ENCODE measurements around the gene ART5. TPM values are rescaled to one million over a fixed set of nuclear protein-coding genes. Genes with fewer than 3 reads are reported as not detected.

Gene ART5
- total RNA-seq, 1 experiment from 2014 or later, result 4.5 TPM

- TF ChIP-seq RORB (CRISPR knock-in tag; IDR thresholded peaks at IDR 0.05) (no peak), ETV6 (CRISPR knock-in tag; IDR thresholded peaks at IDR 0.05) (no peak), MXD4 (CRISPR knock-in tag; IDR thresholded peaks at IDR 0.05; ENCODE audit: borderline replicate concordance) (no peak)
- TF ChIP-seq, protein P1, sequence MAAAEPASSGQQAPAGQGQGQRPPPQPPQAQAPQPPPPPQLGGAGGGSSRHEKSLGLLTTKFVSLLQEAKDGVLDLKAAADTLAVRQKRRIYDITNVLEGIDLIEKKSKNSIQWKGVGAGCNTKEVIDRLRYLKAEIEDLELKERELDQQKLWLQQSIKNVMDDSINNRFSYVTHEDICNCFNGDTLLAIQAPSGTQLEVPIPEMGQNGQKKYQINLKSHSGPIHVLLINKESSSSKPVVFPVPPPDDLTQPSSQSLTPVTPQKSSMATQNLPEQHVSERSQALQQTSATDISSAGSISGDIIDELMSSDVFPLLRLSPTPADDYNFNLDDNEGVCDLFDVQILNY (CRISPR knock-in tag; IDR thresholded peaks at IDR 0.05), result no peak
Observed at GRCh38 chr11:3669742-3670183, 28.0 kb upstream of the ART5 start (continued).

GRCh38 chr11:3669128-3669527, 27.3 kb upstream of the ART5 start:
- H3K27me3 Mint-ChIP-seq (ENCODE audit: low read depth), result no peaks in the 10 kb centered on the region
- H3K27ac Mint-ChIP-seq, result no peak overlapping the region
- ATAC-seq (no peak), DNase-seq (ENCODE audit: low spot score) (no peak)
- POLR2A ChIA-PET, result no interaction called here
- peaks cover 3% of the 10 kb centered on the region; the same call in 1 of the 2 replicates for H3K4me1 Mint-ChIP-seq
- no peaks in the 10 kb centered on the region for H3K9me3 Mint-ChIP-seq
- TF ChIP-seq SOX15 (CRISPR knock-in tag; IDR thresholded peaks at IDR 0.05) (no peak), ATF6 (CRISPR knock-in tag; IDR thresholded peaks at IDR 0.05) (no peak)
- CTCF ChIA-PET, result no interaction called here
- H3K4me3 Mint-ChIP-seq, result no peak overlapping the region
- H3K36me3 Mint-ChIP-seq, result peaks cover 10% of the 10 kb centered on the region

DNA sequence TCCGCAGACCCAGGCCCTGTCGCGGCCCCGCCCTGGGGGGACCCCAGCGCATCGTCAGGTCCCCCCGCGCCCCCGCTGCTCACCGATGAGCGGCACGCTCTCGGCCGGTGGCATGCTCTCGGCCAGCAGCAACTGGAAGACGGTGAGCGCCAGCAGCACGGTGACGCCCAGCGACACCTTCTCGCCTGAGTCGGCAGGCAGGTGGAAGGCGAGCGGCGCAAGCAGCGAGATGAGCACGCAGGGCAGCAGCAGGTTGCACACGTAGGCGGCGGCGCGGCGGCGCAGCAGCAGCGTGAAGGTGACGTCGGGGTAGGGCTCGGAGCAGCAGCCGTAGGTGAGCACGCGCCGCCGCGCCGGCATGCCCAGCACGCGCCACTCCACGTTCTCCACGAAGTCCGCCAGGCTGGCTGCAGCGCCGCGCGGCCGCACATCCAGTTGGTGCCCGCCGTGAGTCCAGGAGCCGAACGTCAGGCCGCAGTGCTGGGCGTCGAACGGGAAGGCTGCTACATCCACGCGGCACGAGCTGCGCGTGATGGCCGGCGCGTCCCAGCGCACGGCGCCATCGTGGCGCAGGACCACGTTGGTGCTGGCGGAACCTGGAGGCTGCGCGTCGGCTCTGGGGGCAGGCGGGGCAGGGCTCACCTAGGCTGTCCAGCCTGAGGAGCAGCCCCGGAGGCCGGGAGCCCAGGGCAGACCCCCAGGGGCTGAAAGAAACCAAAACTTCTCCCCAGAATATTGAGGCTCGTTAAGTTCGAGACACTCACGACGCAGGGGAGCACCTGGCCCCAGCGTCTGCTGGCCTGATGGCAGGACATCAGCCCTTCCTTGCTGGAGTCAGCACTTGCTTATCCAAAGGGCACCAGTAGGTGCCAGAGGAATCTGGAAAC, 25.6 kb upstream of the ART5 start:
- peaks cover 3% of the 10 kb centered on the region; the same call in 1 of the 2 replicates for H3K4me1 Mint-ChIP-seq
- ChIA-PET CTCF (no interaction called here), POLR2A (interaction anchor here (0.6 kb wide), 1 partner anchor 229 kb away, joined by 7 read pairs; no protein-coding TSS in a partner anchor)
- no peak overlapping the region for H3K4me3 Mint-ChIP-seq
- no peaks in the 10 kb centered on the region for H3K9me3 Mint-ChIP-seq
- DNase-seq (ENCODE audit: low spot score) (no peak), ATAC-seq (no peak)
- no peaks in the 10 kb centered on the region for H3K27me3 Mint-ChIP-seq (ENCODE audit: low read depth)
- no peaks in the 10 kb centered on the region for H3K36me3 Mint-ChIP-seq
- no peak overlapping the region for H3K27ac Mint-ChIP-seq
- TF ChIP-seq ARID4B (CRISPR knock-in tag; IDR thresholded peaks at IDR 0.05; ENCODE audit: borderline replicate concordance) (no peak), ZNF512 (CRISPR knock-in tag; IDR thresholded peaks at IDR 0.05; ENCODE audit: borderline replicate concordance) (no peak), GTF2I (CRISPR knock-in tag; conservative IDR thresholded peaks at IDR 0.05) (no peak), ESRRA (CRISPR knock-in tag; IDR thresholded peaks at IDR 0.05; ENCODE audit: borderline replicate concordance) (no peak), TCF7 (CRISPR knock-in tag; IDR thresholded peaks at IDR 0.05; ENCODE audit: low read depth) (no peak), ZNF416 (CRISPR knock-in tag; IDR thresholded peaks at IDR 0.05) (no peak), GRHL2 (CRISPR knock-in tag; IDR thresholded peaks at IDR 0.05; ENCODE audit: insufficient replicate concordance, severe bottlenecking) (no peak), ZNF317 (CRISPR knock-in tag; IDR thresholded peaks at IDR 0.05; ENCODE audit: borderline replicate concordance, low read depth) (no peak), NFATC4 (CRISPR knock-in tag; IDR thresholded peaks at IDR 0.05) (no peak), ETV6 (CRISPR knock-in tag; IDR thresholded peaks at IDR 0.05) (no peak)
- TF ChIP-seq, protein P2, sequence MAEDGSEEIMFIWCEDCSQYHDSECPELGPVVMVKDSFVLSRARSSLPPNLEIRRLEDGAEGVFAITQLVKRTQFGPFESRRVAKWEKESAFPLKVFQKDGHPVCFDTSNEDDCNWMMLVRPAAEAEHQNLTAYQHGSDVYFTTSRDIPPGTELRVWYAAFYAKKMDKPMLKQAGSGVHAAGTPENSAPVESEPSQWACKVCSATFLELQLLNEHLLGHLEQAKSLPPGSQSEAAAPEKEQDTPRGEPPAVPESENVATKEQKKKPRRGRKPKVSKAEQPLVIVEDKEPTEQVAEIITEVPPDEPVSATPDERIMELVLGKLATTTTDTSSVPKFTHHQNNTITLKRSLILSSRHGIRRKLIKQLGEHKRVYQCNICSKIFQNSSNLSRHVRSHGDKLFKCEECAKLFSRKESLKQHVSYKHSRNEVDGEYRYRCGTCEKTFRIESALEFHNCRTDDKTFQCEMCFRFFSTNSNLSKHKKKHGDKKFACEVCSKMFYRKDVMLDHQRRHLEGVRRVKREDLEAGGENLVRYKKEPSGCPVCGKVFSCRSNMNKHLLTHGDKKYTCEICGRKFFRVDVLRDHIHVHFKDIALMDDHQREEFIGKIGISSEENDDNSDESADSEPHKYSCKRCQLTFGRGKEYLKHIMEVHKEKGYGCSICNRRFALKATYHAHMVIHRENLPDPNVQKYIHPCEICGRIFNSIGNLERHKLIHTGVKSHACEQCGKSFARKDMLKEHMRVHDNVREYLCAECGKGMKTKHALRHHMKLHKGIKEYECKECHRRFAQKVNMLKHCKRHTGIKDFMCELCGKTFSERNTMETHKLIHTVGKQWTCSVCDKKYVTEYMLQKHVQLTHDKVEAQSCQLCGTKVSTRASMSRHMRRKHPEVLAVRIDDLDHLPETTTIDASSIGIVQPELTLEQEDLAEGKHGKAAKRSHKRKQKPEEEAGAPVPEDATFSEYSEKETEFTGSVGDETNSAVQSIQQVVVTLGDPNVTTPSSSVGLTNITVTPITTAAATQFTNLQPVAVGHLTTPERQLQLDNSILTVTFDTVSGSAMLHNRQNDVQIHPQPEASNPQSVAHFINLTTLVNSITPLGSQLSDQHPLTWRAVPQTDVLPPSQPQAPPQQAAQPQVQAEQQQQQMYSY (CRISPR knock-in tag; IDR thresholded peaks at IDR 0.05), result no peak
